CD14-positive monocyte (primary cell): Measurements from ENCODE around the gene ARHGAP30. TPM values are rescaled to one million over a fixed set of nuclear protein-coding genes. Genes with fewer than 3 reads are reported as not detected.

Experiments
- DNase-seq, 3 donors: peaks; one replicate each; pipeline ENCODE4 v3.0.0-alpha.2; 2011 to 2022
- H2AFZ ChIP-seq: 2 replicates; pipeline ENCODE4 v1.6.0; 2012; ENCODE audit warnings: mild to moderate bottlenecking, low read depth, low read length, inconsistent platforms; ENCODE audit not compliant: insufficient read depth, poor library complexity, severe bottlenecking
- H3K27ac ChIP-seq, 2 donors: 1 replicate in 1 of 2; 2 replicates in 1 of 2; pipeline ENCODE4 v1.5.1; 2012 to 2013; ENCODE audit warnings: low read length in 2 of 2, control low read depth in 1 of 2, inconsistent platforms in 1 of 2, low read depth in 1 of 2, mild to moderate bottlenecking in 1 of 2
- H3K27me3 ChIP-seq, 2 donors: one replicate each; pipeline versions ENCODE4 v1.6.0 to v1.6.1; 2011 to 2013; ENCODE audit warnings: low read length in 2 of 2; ENCODE audit not compliant: control insufficient read depth in 2 of 2, insufficient read depth in 2 of 2
- H3K36me3 ChIP-seq, 2 donors: replicated peaks in 1 of 2; 1 replicate in 1 of 2; 2 replicates in 1 of 2; pipeline versions ENCODE4 v1.5.1 to v1.6.1; 2012 to 2013; ENCODE audit warnings: low read length in 2 of 2, control low read depth in 1 of 2, inconsistent platforms in 1 of 2, mild to moderate bottlenecking in 1 of 2; ENCODE audit not compliant: insufficient read depth in 2 of 2, control insufficient read depth in 1 of 2
- H3K4me1 ChIP-seq, 2 donors: 1 replicate in 1 of 2; 2 replicates in 1 of 2; pipeline versions ENCODE4 v1.5.1 to v1.6.1; 2012 to 2013; ENCODE audit warnings: low read length in 2 of 2, control low read depth in 1 of 2, inconsistent platforms in 1 of 2, mild to moderate bottlenecking in 1 of 2, moderate library complexity in 1 of 2; ENCODE audit not compliant: insufficient read depth in 2 of 2, control insufficient read depth in 1 of 2
- H3K4me2 ChIP-seq: replicated peaks from 2 replicates; pipeline ENCODE3; 2012; ENCODE audit warnings: low read length, moderate library complexity, mild to moderate bottlenecking; ENCODE audit not compliant: poor library complexity, severe bottlenecking; ENCODE audit errors: extremely low read depth
- H3K4me3 ChIP-seq, 3 experiments: fragments of 200-600 bp in 1 of 3; sonication (generic) in 1 of 3; replicated peaks in 1 of 3; 1 replicate in 2 of 3; 2 replicates in 1 of 3; pipeline ENCODE4 v1.5.1; 2011 to 2013; ENCODE audit warnings: low read length in 3 of 3, mild to moderate bottlenecking in 3 of 3, control low read depth in 2 of 3, low read depth in 2 of 3, inconsistent platforms in 1 of 3, moderate library complexity in 1 of 3
- H3K79me2 ChIP-seq: 2 replicates; pipeline ENCODE4 v1.6.0; 2012; ENCODE audit warnings: mild to moderate bottlenecking, control low read depth, inconsistent platforms, low read length, moderate library complexity; ENCODE audit not compliant: insufficient read depth
- H3K9ac ChIP-seq: 2 replicates; pipeline ENCODE4 v1.6.0; 2017; ENCODE audit warnings: low read length, mild to moderate bottlenecking; ENCODE audit not compliant: insufficient read depth, poor library complexity, severe bottlenecking
- H3K9me3 ChIP-seq, 2 donors: replicated peaks in 1 of 2; 1 replicate in 1 of 2; 2 replicates in 1 of 2; pipeline versions ENCODE4 v1.5.1 to v1.6.1; 2012 to 2013; ENCODE audit warnings: low read length in 2 of 2, control low read depth in 1 of 2; ENCODE audit not compliant: control insufficient read depth in 1 of 2, insufficient read depth in 1 of 2
- H4K20me1 ChIP-seq: 2 replicates; pipeline ENCODE4 v1.6.0; 2012; ENCODE audit warnings: mild to moderate bottlenecking, low read length, control low read depth, moderate library complexity; ENCODE audit not compliant: insufficient read depth
- H3K27ac Mint-ChIP-seq, 7 donors: one replicate each; pipeline ENCODE4 v1.8.0; 2020; ENCODE audit warnings: mild to moderate bottlenecking in 7 of 7, mixed read lengths in 7 of 7, moderate library complexity in 6 of 7, inconsistent platforms in 2 of 7
- H3K27me3 Mint-ChIP-seq, 3 donors: one replicate each; pipeline ENCODE4 v1.8.0; 2021 to 2022; ENCODE audit warnings: low read depth in 3 of 3, mild to moderate bottlenecking in 3 of 3, mixed read lengths in 3 of 3, moderate library complexity in 3 of 3, inconsistent platforms in 1 of 3
- H3K36me3 Mint-ChIP-seq, 2 donors: one replicate each; pipeline ENCODE4 v1.8.0; 2020; ENCODE audit warnings: mixed read lengths in 2 of 2, inconsistent platforms in 1 of 2, mild to moderate bottlenecking in 1 of 2
- H3K4me1 Mint-ChIP-seq: one replicate; pipeline ENCODE4 v1.8.0; 2020; ENCODE audit warnings: mild to moderate bottlenecking, mixed read lengths
- H3K4me3 Mint-ChIP-seq, 2 donors: one replicate each; pipeline ENCODE4 v1.8.0; 2020; ENCODE audit warnings: mild to moderate bottlenecking in 2 of 2, mixed read lengths in 2 of 2, moderate library complexity in 1 of 2
- H3K9me3 Mint-ChIP-seq, 7 donors: one replicate each; pipeline ENCODE4 v1.8.0; 2020 to 2022; ENCODE audit warnings: mixed read lengths in 7 of 7, mild to moderate bottlenecking in 6 of 7, moderate library complexity in 6 of 7, inconsistent platforms in 2 of 7
- CTCF ChIP-seq: fragments of 200-600 bp; IDR thresholded peaks from one replicate; pipeline ENCODE4 v1.8.0; 2022; ENCODE audit warnings: antibody characterized with exemption, mild to moderate bottlenecking
- WGBS: methylation state at CpG from one replicate; pipeline ENCODE4 v1.1.5; 2013; ENCODE audit warnings: missing lambda C conversion rate; ENCODE audit not compliant: insufficient coverage; 5-methylcytosine and 5-hydroxymethylcytosine counted together
- intact Hi-C, 2 donors: fragments of 100-400 bp; cut with micrococcal nuclease; formaldehyde crosslinking; loops; one replicate each; pipeline versions ENCODE4 v1.15.0 to v1.15.1; 2023
- polyA plus RNA-seq, 3 donors: library from polyadenylated mRNA; depleted of rRNA in 1 of 3; unstranded in 2 of 3; stranded (reverse) in 1 of 3; fragments of 300-500 nt in 2 of 3; fragments of >200 nt in 1 of 3; fragmentation: Illumina TruSeq in 2 of 3; gene quantifications; 1 replicate in 2 of 3; 2 replicates in 1 of 3; pipeline ENCODE4 v1.2.3, GENCODE V29; 2012 to 2021

ARHGAP30 gene
- polyA plus RNA-seq, 3 donors, result 101 to 140 (median 129) TPM

DNA sequence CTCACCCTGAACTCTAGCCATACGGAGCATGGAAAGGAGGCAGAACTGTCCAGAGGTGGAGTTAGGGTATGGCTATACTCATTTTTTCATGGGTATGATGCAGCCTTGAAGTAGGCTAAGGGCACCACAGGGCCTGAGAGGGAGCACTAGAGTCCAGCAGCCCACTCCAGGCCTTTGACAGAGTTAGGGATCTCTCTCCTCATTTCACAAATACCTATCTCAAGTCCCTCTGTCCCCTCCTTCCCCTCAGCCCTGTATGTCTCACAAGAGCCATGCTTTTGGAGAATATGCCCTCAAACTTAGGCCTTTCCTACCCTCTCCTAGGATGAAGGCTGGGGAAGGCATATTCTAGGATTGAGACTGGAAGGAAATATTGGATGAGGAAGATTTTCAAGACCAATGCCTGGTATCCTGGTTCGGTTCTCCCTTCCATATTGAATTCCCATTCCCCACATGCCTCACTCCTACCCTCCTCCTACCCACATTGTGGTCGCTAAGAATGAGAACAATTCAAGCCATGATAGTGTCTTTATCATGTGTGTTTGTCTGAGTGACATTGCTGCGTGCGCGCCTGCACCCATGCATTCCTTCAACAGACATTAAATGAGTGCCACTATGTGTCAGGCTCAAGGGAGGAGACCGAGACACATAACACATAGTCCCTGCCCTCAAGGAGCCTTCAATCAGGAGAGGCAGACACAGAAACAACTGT is 22.3 kb upstream of the ARHGAP30 start:
- intact Hi-C loops, result no loop called here
- Histone ChIP-seq H3K27me3 (no peaks in the 10 kb centered on the region), H3K9ac (no peak overlapping the region), H3K79me2 (no peaks in the 10 kb centered on the region), H3K4me1 (peaks cover 34 to 42% of the 10 kb centered on the region in 2 donors), H4K20me1 (no peaks in the 10 kb centered on the region), H3K4me2 (no peak overlapping the region), H2AFZ (no peak overlapping the region), H3K9me3 (no peaks in the 10 kb centered on the region), H3K36me3 (no peaks in the 10 kb centered on the region), H3K27ac (no peak overlapping the region), H3K4me3 (no peak overlapping the region)
- DNase-seq, result no peak
- 100% methylated on average over 4 of the region's 7 CpGs for WGBS
- Mint-ChIP-seq H3K36me3 (peaks cover 0 to 3% of the 10 kb centered on the region in 2 donors), H3K4me1 (peaks cover 63% of the 10 kb centered on the region), H3K27ac (peak overlapping the region in 2 of 7 donors; percentile 11 to 32), H3K4me3 (no peak overlapping the region), H3K27me3 (peaks cover 0 to 11% (median 4%) of the 10 kb centered on the region in 3 donors), H3K9me3 (peaks cover 0 to 2% (median 0%) of the 10 kb centered on the region in 7 donors)
- TF ChIP-seq CTCF, result no peak

- Histone ChIP-seq H3K9ac (no peak overlapping the region), H3K9me3 (no peaks in the 10 kb centered on the region), H2AFZ (no peak overlapping the region), H3K79me2 (no peaks in the 10 kb centered on the region), H3K4me3 (no peak overlapping the region), H4K20me1 (no peaks in the 10 kb centered on the region), H3K27ac (no peak overlapping the region), H3K36me3 (no peaks in the 10 kb centered on the region), H3K4me2 (no peak overlapping the region), H3K27me3 (no peaks in the 10 kb centered on the region), H3K4me1 (peaks cover 25 to 33% of the 10 kb centered on the region in 2 donors)
- Mint-ChIP-seq H3K27me3 (peaks cover 0 to 10% (median 4%) of the 10 kb centered on the region in 3 donors), H3K9me3 (peaks cover 0 to 2% (median 0%) of the 10 kb centered on the region in 7 donors), H3K27ac (no peak overlapping the region), H3K4me1 (peaks cover 55% of the 10 kb centered on the region), H3K4me3 (no peak overlapping the region), H3K36me3 (peaks cover 0 to 3% of the 10 kb centered on the region in 2 donors)
- TF ChIP-seq CTCF, result no peak
- intact Hi-C loops, result no loop called here
- no peak for DNase-seq
- 100% methylated on average over 4 of the region's 5 CpGs for WGBS
These were observed 21.4 kb upstream of the ARHGAP30 start for GRCh38 chr1:161091093-161091492.
